SK-N-MC (cell line): ENCODE results near the gene TMEM164.

ENCODE experiments used
- DNase-seq: peaks from one replicate; pipeline ENCODE4 v3.0.0-alpha.2; 2011; ENCODE audit warnings: low read depth, low spot score
- H3K27ac ChIP-seq: fragments of 200-600 bp; sonication (generic); 2 replicates; pipeline ENCODE4 v1.5.1; 2016; ENCODE audit warnings: mixed run types
- H3K36me3 ChIP-seq: fragments of 200-600 bp; sonication (generic); 2 replicates; pipeline ENCODE4 v1.6.1; 2017; ENCODE audit warnings: antibody characterized with exemption, low read length, mixed read lengths; ENCODE audit not compliant: insufficient read depth
- H3K4me3 ChIP-seq: fragments of 200-600 bp; sonication (generic); 2 replicates; pipeline ENCODE4 v1.5.1; 2016
- H3K9ac ChIP-seq: fragments of 200-600 bp; sonication (generic); 2 replicates; pipeline ENCODE4 v1.8.0; 2017; ENCODE audit warnings: mixed run types, mixed read lengths; ENCODE audit not compliant: insufficient read length
- H3K9me3 ChIP-seq: fragments of 200-600 bp; sonication (generic); 2 replicates; pipeline ENCODE4 v1.6.1; 2017; ENCODE audit warnings: low read depth, mild to moderate bottlenecking, antibody characterized with exemption, low read length, moderate library complexity, mixed read lengths
- EZH2 ChIP-seq: fragments of 200-600 bp; sonication (generic); IDR thresholded peaks from one replicate; pipeline ENCODE4 v1.6.1; 2017; ENCODE audit warnings: antibody characterized with exemption
- FOXP2 ChIP-seq: optimal IDR thresholded peaks from 2 replicates; pipeline ENCODE3; 2011; ENCODE audit warnings: mild to moderate bottlenecking, moderate library complexity; ENCODE audit not compliant: insufficient read depth; ENCODE audit errors: extremely low read length, control extremely low read depth
- POLR2AphosphoS5 ChIP-seq: IDR thresholded peaks from 2 replicates; pipeline ENCODE4 v1.6.1; 2012; ENCODE audit warnings: mild to moderate bottlenecking, low read depth, low read length, borderline replicate concordance

TMEM164 gene

DNA sequence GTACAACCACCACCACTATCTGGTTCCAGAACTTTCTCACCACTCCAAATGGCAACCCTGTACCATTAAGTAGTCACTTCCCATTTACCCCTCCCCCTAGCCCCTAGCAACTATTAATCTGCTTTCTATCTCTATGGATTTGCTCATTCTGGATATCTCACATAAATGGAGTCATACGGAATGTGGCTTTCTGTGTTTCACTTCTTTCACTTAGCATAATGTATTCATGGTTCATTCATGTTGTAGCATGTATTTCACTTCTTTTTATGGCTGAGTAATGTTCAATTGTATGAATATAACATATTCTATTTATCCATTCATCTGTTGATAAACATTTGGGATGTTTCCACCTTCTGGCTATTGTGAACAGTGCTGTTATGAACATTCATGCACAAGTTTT is 210.3 kb downstream of the TMEM164 start:
- H3K27ac ChIP-seq = no peak overlapping the region
- no peak overlapping the region for H3K9ac ChIP-seq
- H3K4me3 ChIP-seq = no peak overlapping the region
- no peaks in the 10 kb centered on the region for H3K36me3 ChIP-seq
- no peak for DNase-seq
- no peaks in the 10 kb centered on the region for H3K9me3 ChIP-seq
- TF ChIP-seq EZH2 (no peak), POLR2AphosphoS5 (no peak), FOXP2 (no peak)

DNA sequence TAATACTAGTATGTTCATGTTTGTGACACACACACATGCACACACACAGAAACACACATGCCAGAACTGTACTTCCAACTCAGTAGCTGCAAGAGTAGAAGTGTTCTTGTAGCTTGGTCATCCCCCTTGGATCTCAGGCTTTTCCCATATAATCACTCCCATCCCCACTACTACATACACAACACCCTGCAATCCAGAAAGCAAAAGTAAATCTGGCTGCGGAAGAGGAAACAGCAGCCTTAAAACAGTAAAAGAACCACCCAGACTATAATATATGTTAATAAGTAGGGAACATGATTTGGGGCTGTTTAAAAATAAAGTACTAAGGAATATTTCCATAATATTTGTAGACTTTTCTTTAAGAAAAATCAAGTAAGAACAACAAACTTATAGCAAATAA is 211.8 kb downstream of the TMEM164 start:
- H3K4me3 ChIP-seq = no peak overlapping the region
- no peaks in the 10 kb centered on the region for H3K36me3 ChIP-seq
- no peak overlapping the region for H3K27ac ChIP-seq
- TF ChIP-seq FOXP2 (no peak), POLR2AphosphoS5 (no peak), EZH2 (no peak)
- no peaks in the 10 kb centered on the region; the same call in 1 of the 2 replicates for H3K9me3 ChIP-seq
- no peak overlapping the region for H3K9ac ChIP-seq
- no peak for DNase-seq

DNA sequence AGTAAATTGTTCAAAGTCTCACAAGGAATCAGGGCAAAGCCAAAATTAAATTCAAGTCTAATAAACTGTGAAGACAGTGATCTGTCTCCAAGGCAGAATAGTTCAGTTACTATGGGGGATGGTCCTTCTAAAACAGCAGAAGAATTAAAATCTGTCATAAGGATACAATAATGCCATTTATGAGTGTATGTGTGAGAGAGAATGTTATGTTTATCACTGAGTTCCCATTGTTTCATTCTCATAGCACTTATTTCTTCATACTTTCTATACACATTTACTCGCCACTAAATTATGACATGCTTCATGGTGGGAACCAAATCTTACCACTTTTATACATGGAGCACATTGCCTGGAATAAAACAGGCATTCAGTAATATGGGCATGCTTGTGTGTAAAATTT is 212.5 kb downstream of the TMEM164 start:
- TF ChIP-seq FOXP2 (no peak), POLR2AphosphoS5 (no peak), EZH2 (no peak)
- Histone ChIP-seq H3K27ac (no peak overlapping the region; the same call in 1 of the 2 replicates), H3K9ac (no peak overlapping the region), H3K36me3 (no peaks in the 10 kb centered on the region), H3K4me3 (no peak overlapping the region), H3K9me3 (no peaks in the 10 kb centered on the region; the same call in 1 of the 2 replicates)
- no peak for DNase-seq

DNA sequence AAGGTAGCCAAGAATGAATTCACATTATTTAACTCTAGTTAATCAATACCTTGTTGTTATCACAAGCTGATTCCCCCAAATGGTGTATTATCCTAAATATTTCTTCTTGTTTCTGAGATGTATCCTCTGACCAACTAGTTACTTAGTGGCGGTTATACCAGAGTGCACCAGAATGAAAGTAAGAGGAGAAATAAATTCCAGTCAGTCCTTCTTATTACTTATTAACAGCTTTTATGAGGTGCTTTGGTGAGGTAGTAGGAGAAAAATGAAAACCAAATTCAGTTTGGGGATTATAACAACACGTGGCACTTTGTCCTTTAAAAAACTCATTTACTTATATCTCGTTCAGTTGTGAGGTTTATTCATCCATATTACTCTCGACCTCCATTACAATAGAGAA is 213.1 kb downstream of the TMEM164 start:
- no peaks in the 10 kb centered on the region; the same call in 1 of the 2 replicates for H3K9me3 ChIP-seq
- no peak overlapping the region for H3K27ac ChIP-seq
- no peak for DNase-seq
- TF ChIP-seq FOXP2 = no peak
- TF ChIP-seq POLR2AphosphoS5 = no peak
- no peak for TF ChIP-seq EZH2
- H3K4me3 ChIP-seq = no peak overlapping the region
- H3K36me3 ChIP-seq = no peaks in the 10 kb centered on the region
- no peak overlapping the region for H3K9ac ChIP-seq

DNA sequence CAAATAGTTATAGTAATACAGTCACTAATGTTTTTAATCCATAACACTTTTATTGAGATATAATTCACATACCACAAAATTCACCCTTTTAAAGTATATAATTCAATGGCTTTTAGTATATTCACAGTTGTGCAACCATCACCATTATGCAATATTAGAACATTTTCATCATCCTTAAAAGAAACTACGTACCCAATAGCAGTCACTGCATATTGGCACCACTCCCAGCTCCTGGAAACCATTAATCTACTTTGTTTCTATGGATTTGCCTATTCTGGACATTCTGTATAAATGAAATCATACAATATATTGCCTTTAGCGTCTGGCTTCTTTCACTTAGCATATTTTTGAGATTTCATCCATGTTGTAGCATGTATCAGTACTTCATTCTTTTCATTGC is 215.7 kb downstream of the TMEM164 start:
- no peaks in the 10 kb centered on the region; the same call in 1 of the 2 replicates for H3K9me3 ChIP-seq
- TF ChIP-seq FOXP2 = no peak
- H3K4me3 ChIP-seq = no peak overlapping the region
- DNase-seq = peak; percentile 44
- H3K36me3 ChIP-seq = no peaks in the 10 kb centered on the region
- no peak overlapping the region for H3K27ac ChIP-seq
- no peak overlapping the region for H3K9ac ChIP-seq

DNA sequence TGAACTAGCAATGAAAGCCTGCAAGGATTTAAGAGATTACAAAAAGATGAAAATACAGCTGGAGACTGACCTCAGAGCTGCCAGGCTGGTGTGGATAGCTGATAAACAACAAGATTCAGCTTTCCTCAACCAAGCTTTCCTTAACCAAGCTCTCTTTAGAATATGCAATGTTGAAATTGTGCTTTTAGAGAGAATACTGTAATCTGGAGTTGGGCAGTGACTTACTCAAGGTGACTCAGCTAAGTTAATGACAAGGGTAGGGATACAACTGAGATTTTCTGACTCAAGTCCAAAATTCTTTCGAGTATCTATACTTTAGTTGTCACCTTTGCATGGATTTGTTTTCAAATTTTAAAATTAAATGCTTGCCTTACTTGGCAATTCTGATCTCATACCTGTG is 217.0 kb downstream of the TMEM164 start:
- H3K4me3 ChIP-seq = no peak overlapping the region
- TF ChIP-seq FOXP2 (no peak), POLR2AphosphoS5 (no peak), EZH2 (no peak)

DNA sequence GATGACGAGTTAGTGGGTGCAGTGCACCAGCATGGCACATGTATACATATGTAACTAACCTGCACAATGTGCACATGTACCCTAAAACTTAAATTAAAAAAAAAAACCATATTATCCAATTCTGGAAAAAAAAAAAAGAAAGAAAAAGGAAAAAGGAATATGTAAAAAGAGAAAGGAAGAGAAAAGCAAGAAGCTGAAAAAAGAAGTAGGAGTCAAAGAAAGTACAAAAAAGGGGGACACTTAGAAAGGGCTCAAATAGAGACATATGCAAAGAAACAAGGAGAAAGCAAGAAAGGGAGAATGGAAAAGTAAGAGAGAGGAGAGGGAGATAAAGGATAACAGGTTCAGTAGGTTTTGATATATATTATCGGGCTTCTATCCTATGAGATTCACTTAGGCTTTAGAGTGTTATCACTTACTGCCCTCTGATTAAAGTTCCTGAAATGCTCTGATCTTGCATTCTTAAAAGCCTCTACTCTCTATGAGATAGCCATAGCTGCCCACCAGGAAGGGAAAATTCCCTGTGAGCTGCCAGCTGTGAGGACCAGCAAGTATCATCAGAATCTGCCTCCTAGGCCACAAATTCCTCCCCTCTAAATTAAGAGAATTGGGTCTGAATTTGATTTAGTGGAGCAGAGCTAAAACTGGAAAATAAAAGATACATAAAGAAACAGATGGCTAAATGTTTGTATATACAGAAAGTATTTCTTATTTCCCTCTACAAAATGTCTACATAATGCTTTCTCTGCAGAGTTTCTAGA is 219.8 kb downstream of the TMEM164 start:
- Histone ChIP-seq H3K27ac (no peak overlapping the region), H3K9ac (no peak overlapping the region), H3K36me3 (no peaks in the 10 kb centered on the region), H3K9me3 (no peaks in the 10 kb centered on the region; the same call in 1 of the 2 replicates), H3K4me3 (no peak overlapping the region)
- DNase-seq = no peak
- TF ChIP-seq EZH2 (no peak), FOXP2 (no peak), POLR2AphosphoS5 (no peak)

More for the DNA sequence above, 217.0 kb downstream of the TMEM164 start:
- Histone ChIP-seq H3K9me3 (no peaks in the 10 kb centered on the region; the same call in 1 of the 2 replicates), H3K27ac (no peak overlapping the region), H3K36me3 (no peaks in the 10 kb centered on the region), H3K9ac (no peak overlapping the region)
- DNase-seq = no peak

DNA sequence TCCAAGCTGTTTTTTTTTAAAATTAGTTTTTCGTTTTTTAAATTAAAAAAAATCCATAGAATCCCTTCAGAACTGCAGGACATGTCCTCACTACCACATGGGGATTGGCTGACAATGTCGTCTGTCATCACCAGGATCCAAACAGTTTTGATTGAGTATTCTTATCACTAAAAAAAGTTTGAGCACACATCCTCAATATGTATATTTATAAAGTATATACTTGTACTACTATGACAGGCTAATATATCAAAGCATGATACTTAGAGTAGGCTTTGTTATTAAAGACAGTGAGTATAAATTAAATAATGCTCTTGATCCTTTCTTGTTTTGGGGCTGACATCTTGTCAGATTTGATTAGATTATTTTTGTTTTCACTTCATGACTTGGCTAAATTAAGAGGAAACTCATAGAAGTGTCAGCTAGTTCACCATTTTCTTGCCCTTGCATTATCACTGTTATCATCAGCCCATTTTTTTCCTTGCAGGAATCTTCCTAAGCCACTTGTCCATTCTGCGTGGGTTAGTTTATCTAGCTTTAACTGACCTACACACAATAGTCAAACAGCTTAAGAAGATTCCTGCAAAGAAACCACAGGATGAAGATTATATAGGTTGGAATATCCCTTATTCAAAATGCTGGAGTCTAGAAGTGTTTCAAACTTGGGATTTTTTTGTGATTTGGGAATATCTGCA is 222.2 kb downstream of the TMEM164 start:
- Histone ChIP-seq H3K9me3 (no peaks in the 10 kb centered on the region), H3K36me3 (no peaks in the 10 kb centered on the region), H3K4me3 (no peak overlapping the region), H3K9ac (no peak overlapping the region), H3K27ac (no peak overlapping the region)
- DNase-seq = no peak
- no peak for TF ChIP-seq FOXP2
- TF ChIP-seq POLR2AphosphoS5 = no peak
- TF ChIP-seq EZH2 = no peak

DNA sequence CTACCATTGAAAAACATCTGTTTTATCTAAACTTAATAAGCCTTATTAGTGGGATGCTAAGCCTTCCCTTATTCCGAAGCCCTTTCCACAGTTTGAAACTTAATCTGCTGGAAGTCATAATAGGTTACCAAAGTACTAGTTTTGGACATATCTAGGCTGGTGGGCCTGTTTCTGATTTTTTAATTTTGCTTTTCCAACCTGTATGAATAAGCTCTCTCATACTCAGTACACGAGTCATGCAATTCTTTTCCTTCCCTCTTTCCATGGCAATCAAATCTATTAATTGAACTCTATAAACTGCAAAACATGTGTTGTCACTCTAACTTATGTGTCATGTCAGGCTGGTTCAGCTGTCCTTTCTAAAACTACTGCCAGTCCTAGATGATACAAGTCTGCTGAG is 224.0 kb downstream of the TMEM164 start:
- no peaks in the 10 kb centered on the region for H3K9me3 ChIP-seq
- no peak overlapping the region for H3K9ac ChIP-seq
- H3K27ac ChIP-seq = no peak overlapping the region
- H3K4me3 ChIP-seq = no peak overlapping the region
- H3K36me3 ChIP-seq = no peaks in the 10 kb centered on the region
- TF ChIP-seq POLR2AphosphoS5 (no peak), EZH2 (no peak), FOXP2 (no peak)
- DNase-seq = no peak
